Heart left ventricle (tissue), 13 donors: ENCODE results near the gene RIN3.

Experiments
- CTCF ChIP-seq, 12 donors: fragments of 200-600 bp; sonication (generic) in 4 of 12; IDR thresholded peaks; one replicate each; pipeline versions ENCODE4 v1.5.0 to v1.8.0; 2018 to 2022; ENCODE audit warnings: antibody characterized with exemption in 12 of 12, mild to moderate bottlenecking in 5 of 12
- POLR2A ChIP-seq, 2 donors: fragments of 450-650 bp; IDR thresholded peaks; one replicate each; pipeline ENCODE4 v1.6.1; 2017; ENCODE audit warnings: antibody characterized with exemption in 2 of 2, mild to moderate bottlenecking in 2 of 2, moderate library complexity in 2 of 2
- donor health status: ischemic (EF 13 %, LVEDD 7.1; RV severe dilation, severe dysfunction).
- donor health status: DM: no; HTN: yes; CAD: no.
- donor health status: DM: no; HTN: no; CAD: no.
- donor health status: ischemic (EF 25% LVEDD 6.9; RV normal size, moderate dysfunction).
- donor health status: ischemic (EF 25% LVEDD 5.7; RV mildly dilated, moderate dysfunction).
- donor health status: ischemic (EF 35%, LVEDD 5.7; RV mildly dilated, moderate dysfunction).
- donor health status: nonischemic (EF 11% LVEDD 7.7; RV severe dilation, severe dysfunction).
- donor health status: DM: yes; HTN: yes; CAD: no.
- donor health status: PGD.
- donor health status: ischemic (EF 29% LVEDD 5.4; RV normal size, mild dysfunction).
- donor health status: nonischemic (EF 23%, LVEDD 6.1; RV moderate dilation, normal function).

GRCh38 chr14:92658160-92658559, 144.6 kb downstream of the RIN3 start:
- TF ChIP-seq CTCF (IDR thresholded peaks at IDR 0.05) (no peak), POLR2A (IDR thresholded peaks at IDR 0.05) (no peak)
